A549 (cell line): ENCODE measurements around the gene KNDC1. TPM values are rescaled to one million over a fixed set of nuclear protein-coding genes. Genes with fewer than 3 reads are reported as not detected.

Experiments used
- ATAC-seq, 2 experiments: fragments of 200-7000 bp in 1 of 2; fragments of >200 bp in 1 of 2; cut with Nextera tagmentation in 1 of 2; cut with Tn5 transposase in 1 of 2; 3 replicates each; pipeline versions ENCODE4 v1.8.0 to v1.9.1; 2018 to 2020; ENCODE audit warnings: mild to moderate bottlenecking in 1 of 2, moderate library complexity in 1 of 2
- CTCF ChIA-PET: fragments of 300-600 bp; sonication (Branson Sonifier 250); formaldehyde crosslinking; extraction: SDS; loops from one replicate; lab custom pipeline; 2021; ENCODE audit warnings: antibody characterized with exemption, inconsistent platforms; lab: Yijun Ruan, JAX
- POLR2A ChIA-PET: fragments of 350-600 bp; formaldehyde crosslinking; extraction: SDS; loops from one replicate; lab custom pipeline; 2021; ENCODE audit warnings: antibody characterized with exemption, inconsistent platforms; lab: Yijun Ruan, JAX
- DNase-seq, 2 experiments: peaks; one replicate each; pipeline versions ENCODE4 v3.0.0 to v3.0.0-alpha.2; 2011 to 2016; ENCODE audit warnings: low read depth in 1 of 2, low spot score in 1 of 2
- FAIRE-seq: peaks from 2 replicates; lab custom pipeline; 2011; peaks lifted over from hg19 to GRCh38; lab: Jason Lieb, UNC
- H3K27ac ChIP-seq, 2 experiments: fragments of >200 bp; sonication (Bioruptor Twin); formaldehyde crosslinking; 3 replicates each; pipeline ENCODE4 v1.5.1; 2016 to 2017
- H3K4me1 ChIP-seq: fragments of >200 bp; sonication (Bioruptor Twin); formaldehyde crosslinking; 3 replicates; pipeline ENCODE4 v1.6.1; 2016
- H3K4me2 ChIP-seq: fragments of >200 bp; sonication (Bioruptor Twin); formaldehyde crosslinking; 3 replicates; pipeline ENCODE4 v1.6.1; 2016
- H3K4me3 ChIP-seq: fragments of >200 bp; sonication (Bioruptor Twin); formaldehyde crosslinking; 3 replicates; pipeline ENCODE4 v1.5.1; 2016
- H3K9me3 ChIP-seq: fragments of >200 bp; sonication (Bioruptor Twin); formaldehyde crosslinking; 3 replicates; pipeline ENCODE4 v1.6.1; 2016
- CBX2 ChIP-seq: fragments of 200-600 bp; sonication (generic); IDR thresholded peaks from 2 replicates; pipeline ENCODE4 v1.6.1; 2016; ENCODE audit warnings: low read depth, mild to moderate bottlenecking, borderline replicate concordance
- CBX8 ChIP-seq: fragments of 200-600 bp; sonication (generic); IDR thresholded peaks from 2 replicates; pipeline ENCODE4 v1.6.1; 2016
- CHD4 ChIP-seq: fragments of 200-600 bp; sonication (generic); IDR thresholded peaks from 2 replicates; pipeline ENCODE4 v1.6.1; 2016; ENCODE audit warnings: antibody characterized with exemption, mild to moderate bottlenecking, borderline replicate concordance
- E2F6 ChIP-seq: IDR thresholded peaks from 2 replicates; pipeline ENCODE4 v1.6.1; 2012; ENCODE audit warnings: low read depth, borderline replicate concordance
- EHF ChIP-seq: fragments of 250-450 bp; sonication (Bioruptor Pico); IDR thresholded peaks from 2 replicates; pipeline ENCODE4 v1.5.0; 2020; ENCODE audit warnings: mild to moderate bottlenecking
- ESRRA ChIP-seq: fragments of 150-350 bp; IDR thresholded peaks from 2 replicates; pipeline ENCODE4 v1.6.1; 2014; ENCODE audit warnings: mild to moderate bottlenecking, low read length, borderline replicate concordance
- FOSL2 ChIP-seq, 2 experiments: fragments of 450-650 bp in 1 of 2; fragments of >200 bp in 1 of 2; sonication (Bioruptor Twin) in 1 of 2; formaldehyde crosslinking; IDR thresholded peaks; 2 replicates each; pipeline versions ENCODE4 v1.5.0 to v1.6.1; 2016 to 2020; ENCODE audit warnings: mild to moderate bottlenecking in 1 of 2, moderate library complexity in 1 of 2
- HDAC2 ChIP-seq: fragments of 200-600 bp; sonication (generic); IDR thresholded peaks from 2 replicates; pipeline ENCODE4 v1.6.1; 2016
- HEYL ChIP-seq: fragments of 250-450 bp; sonication (Bioruptor Pico); IDR thresholded peaks from 2 replicates; pipeline ENCODE4 v1.8.0; 2021; ENCODE audit warnings: mild to moderate bottlenecking, moderate library complexity
- HOXA7 ChIP-seq: fragments of 250-450 bp; sonication (Bioruptor Pico); IDR thresholded peaks from 2 replicates; pipeline ENCODE4 v1.5.0; 2020; ENCODE audit warnings: mild to moderate bottlenecking, moderate library complexity
- HOXB13 ChIP-seq: fragments of 250-450 bp; sonication (Bioruptor Pico); IDR thresholded peaks from 2 replicates; pipeline ENCODE4 v1.5.0; 2020; ENCODE audit warnings: low read depth, mild to moderate bottlenecking, moderate library complexity
- JUN ChIP-seq, 2 experiments: fragments of >200 bp; sonication (Bioruptor Twin); formaldehyde crosslinking; IDR thresholded peaks; 2 replicates in 1 of 2; 3 replicates in 1 of 2; pipeline ENCODE4 v1.6.1; 2016 to 2017
- KDM1A ChIP-seq: fragments of 200-600 bp; sonication (generic); IDR thresholded peaks from 2 replicates; pipeline ENCODE4 v1.6.1; 2016; ENCODE audit warnings: low read depth, mild to moderate bottlenecking
- KDM5A ChIP-seq: fragments of 200-600 bp; sonication (generic); IDR thresholded peaks from 2 replicates; pipeline ENCODE4 v1.6.1; 2016; ENCODE audit warnings: antibody characterized with exemption, mild to moderate bottlenecking
- MAFK ChIP-seq: fragments of 450-650 bp; IDR thresholded peaks from 2 replicates; pipeline ENCODE4 v1.6.1; 2014; ENCODE audit not compliant: partially characterized antibody
- MAX ChIP-seq: IDR thresholded peaks from 2 replicates; pipeline ENCODE4 v1.6.1; 2012
- MYC ChIP-seq: IDR thresholded peaks from 2 replicates; pipeline ENCODE4 v1.6.1; 2012; ENCODE audit warnings: mild to moderate bottlenecking, inconsistent platforms, low read length, improper control_type of control experiment, borderline replicate concordance
- RCOR1 ChIP-seq: fragments of 150-350 bp; IDR thresholded peaks from 2 replicates; pipeline ENCODE4 v1.6.1; 2014; ENCODE audit warnings: antibody characterized with exemption, low read length, low read depth
- RNF2 ChIP-seq: fragments of 200-600 bp; sonication (generic); IDR thresholded peaks from 2 replicates; pipeline ENCODE4 v1.6.1; 2016; ENCODE audit warnings: low read depth, mild to moderate bottlenecking, antibody characterized with exemption, moderate library complexity, borderline replicate concordance
- ZSCAN20 ChIP-seq: fragments of 250-450 bp; sonication (Bioruptor Pico); IDR thresholded peaks from 2 replicates; pipeline ENCODE4 v1.8.0; 2022; ENCODE audit warnings: mild to moderate bottlenecking, moderate library complexity
- WGBS: methylation state at CpG from one replicate; pipeline ENCODE4 v1.1.6; 2017; ENCODE audit errors: missing lambda C conversion rate; 5-methylcytosine and 5-hydroxymethylcytosine counted together
- polyA plus RNA-seq, 4 experiments: library from polyadenylated mRNA; depleted of rRNA in 3 of 4; stranded (reverse); fragments of >200 nt; fragmentation: RNase III in 1 of 4; extraction: RNeasy Plus Mini Kit Qiagen cat#74134 plus additional on column Dnase treatment in 1 of 4; gene quantifications; 2 replicates in 3 of 4; 3 replicates in 1 of 4; pipeline ENCODE4 v1.2.3, GENCODE V29; 2011 to 2017
- TF ChIP-seq, protein P1 (sequence below): fragments of >200 bp; sonication (Bioruptor Twin); formaldehyde crosslinking; IDR thresholded peaks from 3 replicates; pipeline ENCODE4 v1.5.1; 2016
- TF ChIP-seq, protein P2 (sequence below): fragments of 150-350 bp; IDR thresholded peaks from 2 replicates; pipeline ENCODE4 v1.6.1; 2014; ENCODE audit warnings: low read depth, mild to moderate bottlenecking, low read length

Gene KNDC1
- polyA plus RNA-seq, 2 of the 4 experiments (the other 2 are of a cell fraction): 0.56 to 0.63 TPM

- Histone ChIP-seq H3K9me3 (0 out of 3 replicates have a peak, but pooled peaks cover 6% of the 10 kb centered on the region), H3K4me2 (no peak overlapping the region), H3K4me1 (no peaks in the 10 kb centered on the region), H3K4me3 (no peak overlapping the region), H3K27ac (no peak overlapping the region)
- 67% methylated on average over 10 of the region's 11 CpGs for WGBS
- DNase-seq (no peak), ATAC-seq (no peak), FAIRE-seq (no peak)
- POLR2A ChIA-PET: no interaction called here
- CTCF ChIA-PET: interaction anchor here (1.2 kb wide), 1 partner anchor 19 kb away, joined by 3 read pairs; no protein-coding TSS in a partner anchor
- TF ChIP-seq ZSCAN20 (CRISPR knock-in tag): no peak
- TF ChIP-seq, protein P1, sequence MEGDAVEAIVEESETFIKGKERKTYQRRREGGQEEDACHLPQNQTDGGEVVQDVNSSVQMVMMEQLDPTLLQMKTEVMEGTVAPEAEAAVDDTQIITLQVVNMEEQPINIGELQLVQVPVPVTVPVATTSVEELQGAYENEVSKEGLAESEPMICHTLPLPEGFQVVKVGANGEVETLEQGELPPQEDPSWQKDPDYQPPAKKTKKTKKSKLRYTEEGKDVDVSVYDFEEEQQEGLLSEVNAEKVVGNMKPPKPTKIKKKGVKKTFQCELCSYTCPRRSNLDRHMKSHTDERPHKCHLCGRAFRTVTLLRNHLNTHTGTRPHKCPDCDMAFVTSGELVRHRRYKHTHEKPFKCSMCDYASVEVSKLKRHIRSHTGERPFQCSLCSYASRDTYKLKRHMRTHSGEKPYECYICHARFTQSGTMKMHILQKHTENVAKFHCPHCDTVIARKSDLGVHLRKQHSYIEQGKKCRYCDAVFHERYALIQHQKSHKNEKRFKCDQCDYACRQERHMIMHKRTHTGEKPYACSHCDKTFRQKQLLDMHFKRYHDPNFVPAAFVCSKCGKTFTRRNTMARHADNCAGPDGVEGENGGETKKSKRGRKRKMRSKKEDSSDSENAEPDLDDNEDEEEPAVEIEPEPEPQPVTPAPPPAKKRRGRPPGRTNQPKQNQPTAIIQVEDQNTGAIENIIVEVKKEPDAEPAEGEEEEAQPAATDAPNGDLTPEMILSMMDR: no peak
- TF ChIP-seq FOSL2 (IDR thresholded peaks at IDR 0.05): no peak
- no peak for TF ChIP-seq FOSL2 (CRISPR knock-in tag; IDR thresholded peaks at IDR 0.05)
Measured at GRCh38 chr10:133179128-133179520, 19.1 kb downstream of the KNDC1 start.

DNA sequence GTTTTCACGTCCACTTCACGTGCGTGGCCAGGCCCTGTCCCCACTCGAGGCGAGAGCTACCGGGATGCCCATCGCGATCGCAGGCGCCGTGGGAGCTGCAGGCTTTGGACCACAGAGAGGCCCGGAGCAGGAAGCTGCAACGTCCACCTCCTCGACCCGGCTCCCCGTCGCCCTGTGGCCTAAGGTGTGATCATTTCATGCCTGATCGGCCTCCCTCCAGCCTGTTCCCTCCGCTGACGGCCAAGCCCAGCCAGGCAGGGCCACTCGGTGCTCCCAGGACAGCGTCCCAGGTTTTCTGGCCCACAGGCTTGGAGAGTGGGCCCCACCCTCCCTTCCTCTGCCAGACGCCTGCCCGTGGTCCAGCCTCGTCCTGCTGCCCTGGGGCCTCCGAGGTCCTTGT, 19.6 kb downstream of the KNDC1 start:
- WGBS: 75% methylated on average over 24 of the region's 26 CpGs

GRCh38 chr10:133180192-133180964, 20.4 kb downstream of the KNDC1 start:
- H3K27ac ChIP-seq: no peak overlapping the region
- DNase-seq: no peak
- no peak overlapping the region for H3K4me3 ChIP-seq
- H3K4me1 ChIP-seq: no peaks in the 10 kb centered on the region
- 69% methylated on average over 29 of the region's 33 CpGs for WGBS
- CTCF ChIA-PET: interaction anchor here (0.9 to 1.2 kb wide), 3 partner anchors 20 to 37 kb away, joined by 3 read pairs; no protein-coding TSS in a partner anchor
- no peak for ATAC-seq
- H3K4me2 ChIP-seq: no peak overlapping the region
- POLR2A ChIA-PET: no interaction called here
- 0 out of 3 replicates have a peak, but pooled peaks cover 6% of the 10 kb centered on the region for H3K9me3 ChIP-seq
- TF ChIP-seq CBX2: no peak
- no peak for TF ChIP-seq RCOR1
- TF ChIP-seq, protein P1: no peak
- TF ChIP-seq FOSL2 (IDR thresholded peaks at IDR 0.05): no peak
- TF ChIP-seq FOSL2 (CRISPR knock-in tag; IDR thresholded peaks at IDR 0.05): no peak
- TF ChIP-seq CBX8: no peak
- TF ChIP-seq E2F6: no peak
- no peak for TF ChIP-seq MYC
- TF ChIP-seq MAFK: no peak
- no peak for TF ChIP-seq HOXA7 (CRISPR knock-in tag)
- TF ChIP-seq CHD4: no peak
- no peak for FAIRE-seq

More for the DNA sequence above, 19.6 kb downstream of the KNDC1 start:
- no peaks in the 10 kb centered on the region for H3K4me1 ChIP-seq
- no peak for FAIRE-seq
- no peak for DNase-seq
- TF ChIP-seq, protein P2, sequence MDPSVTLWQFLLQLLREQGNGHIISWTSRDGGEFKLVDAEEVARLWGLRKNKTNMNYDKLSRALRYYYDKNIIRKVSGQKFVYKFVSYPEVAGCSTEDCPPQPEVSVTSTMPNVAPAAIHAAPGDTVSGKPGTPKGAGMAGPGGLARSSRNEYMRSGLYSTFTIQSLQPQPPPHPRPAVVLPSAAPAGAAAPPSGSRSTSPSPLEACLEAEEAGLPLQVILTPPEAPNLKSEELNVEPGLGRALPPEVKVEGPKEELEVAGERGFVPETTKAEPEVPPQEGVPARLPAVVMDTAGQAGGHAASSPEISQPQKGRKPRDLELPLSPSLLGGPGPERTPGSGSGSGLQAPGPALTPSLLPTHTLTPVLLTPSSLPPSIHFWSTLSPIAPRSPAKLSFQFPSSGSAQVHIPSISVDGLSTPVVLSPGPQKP: no peak
- TF ChIP-seq RNF2: no peak
- TF ChIP-seq JUN (IDR thresholded peaks at IDR 0.05): no peak
- TF ChIP-seq HOXB13 (CRISPR knock-in tag): no peak
- no peak for TF ChIP-seq ESRRA
- no peak for TF ChIP-seq KDM1A
- no peak for TF ChIP-seq HEYL
- TF ChIP-seq MAX: no peak
- TF ChIP-seq EHF: no peak
- no peak for TF ChIP-seq KDM5A
- TF ChIP-seq HDAC2: no peak
- no peak overlapping the region for H3K4me3 ChIP-seq
- POLR2A ChIA-PET: no interaction called here
- no peak overlapping the region for H3K4me2 ChIP-seq
- H3K9me3 ChIP-seq: 0 out of 3 replicates have a peak, but pooled peaks cover 6% of the 10 kb centered on the region
- H3K27ac ChIP-seq: no peak overlapping the region
- CTCF ChIA-PET: interaction anchor here (1.2 kb wide), 1 partner anchor 19 kb away, joined by 3 read pairs; no protein-coding TSS in a partner anchor
- no peak for ATAC-seq
